Suprapubic skin (tissue), 4 donors: ENCODE measurements around the gene FBXL20.
"Not testable (repeated sequence)": the region's sequence is repeated elsewhere in the genome, so short reads cannot be mapped to it uniquely, and the experiment has no call there.

Source experiments
- CTCF ChIP-seq, 2 donors: fragments of 200-600 bp in 1 of 2; fragments of 450-650 bp in 1 of 2; sonication (generic) in 1 of 2; IDR thresholded peaks; one replicate each; pipeline ENCODE4 v1.5.1; 2016 to 2019; ENCODE audit warnings: antibody characterized with exemption in 2 of 2, mild to moderate bottlenecking in 1 of 2, moderate library complexity in 1 of 2
- POLR2A ChIP-seq, 2 donors: fragments of 450-650 bp; IDR thresholded peaks; one replicate each; pipeline ENCODE4 v1.6.1; 2017; ENCODE audit warnings: antibody characterized with exemption in 2 of 2, mild to moderate bottlenecking in 2 of 2, moderate library complexity in 2 of 2
- POLR2AphosphoS5 ChIP-seq, 3 donors: sonication (generic); formaldehyde crosslinking; IDR thresholded peaks; one replicate each; pipeline ENCODE4 v1.6.1; 2017; ENCODE audit warnings: antibody characterized with exemption in 3 of 3

- not testable (repeated sequence) for TF ChIP-seq CTCF, POLR2A, POLR2AphosphoS5 (IDR thresholded peaks at IDR 0.05)
Measured at GRCh38 chr17:39250076-39250475, 151.3 kb downstream of the FBXL20 start.
